Measurements from ENCODE around the gene GEMIN2. TPM values are rescaled to one million over a fixed set of nuclear protein-coding genes. Genes with fewer than 3 reads are reported as not detected.
"Not testable (repeated sequence)": the region's sequence is repeated elsewhere in the genome, so short reads cannot be mapped to it uniquely, and the experiment has no call there.

GEMIN2 gene
- polyA plus RNA-seq, 1 donor: 19.5 TPM

- DNase-seq: no peak
Measured at GRCh38 chr14:39176263-39177167, 62.4 kb downstream of the GEMIN2 start.

- DNase-seq: no peak
Measured at GRCh38 chr14:39177168-39177545, 63.0 kb downstream of the GEMIN2 start.

- no peak for DNase-seq
Measured at GRCh38 chr14:39179042-39179441, 64.9 kb downstream of the GEMIN2 start.

GRCh38 chr14:39180553-39180952 lies 66.4 kb downstream of the GEMIN2 start:
- DNase-seq: no peak

- no peak for DNase-seq
Measured at GRCh38 chr14:39181026-39181692, 67.0 kb downstream of the GEMIN2 start.

GRCh38 chr14:39181693-39182047 lies 67.5 kb downstream of the GEMIN2 start:
- no peak for DNase-seq

GRCh38 chr14:39182770-39183684 lies 68.9 kb downstream of the GEMIN2 start:
- DNase-seq: no peak

GRCh38 chr14:39183685-39184003 lies 69.5 kb downstream of the GEMIN2 start:
- not testable (repeated sequence) for DNase-seq

GRCh38 chr14:39184628-39185255 lies 70.6 kb downstream of the GEMIN2 start:
- no peak for DNase-seq

GRCh38 chr14:39185256-39186049 lies 71.3 kb downstream of the GEMIN2 start:
- DNase-seq: no peak

Other genes starting within 250 kb of the GEMIN2 start
- 71.7 TPM for gene SEC23A, start 11.1 kb upstream of the GEMIN2 start, polyA plus RNA-seq (ENCODE audit: insufficient read length)
- gene TRAPPC6B, start 56.0 kb downstream of the GEMIN2 start, polyA plus RNA-seq (ENCODE audit: insufficient read length): 20.9 TPM
- 80.4 TPM for gene PNN, start 60.9 kb downstream of the GEMIN2 start, polyA plus RNA-seq (ENCODE audit: insufficient read length)
- gene MIA2, start 119.6 kb downstream of the GEMIN2 start, polyA plus RNA-seq (ENCODE audit: insufficient read length): 16.3 TPM

All from hindlimb muscle (tissue), 1 donor.